Measurements from ENCODE around the gene PHF19.

GRCh38 chr9:120861935-120862334 lies 15.1 kb downstream of the PHF19 start:
- TF ChIP-seq EZH2phosphoT487 (IDR thresholded peaks at IDR 0.05; ENCODE audit: insufficient read depth, low read depth) (no peak), EZH2 (IDR thresholded peaks at IDR 0.05; ENCODE audit: insufficient read depth, poor library complexity, severe bottlenecking) (no peak)

All from GM23248 (cell line).